Keratinocyte (primary cell): ENCODE results near the gene FSTL3.

ENCODE experiments used
- CTCF ChIP-seq, 3 experiments: IDR thresholded peaks in 1 of 3; conservative IDR thresholded peaks in 1 of 3; optimal IDR thresholded peaks in 1 of 3; 2 replicates in 2 of 3; 3 replicates in 1 of 3; pipeline versions ENCODE3 to v1.5.1; 2011; ENCODE audit warnings: low read length in 3 of 3, mild to moderate bottlenecking in 3 of 3, moderate library complexity in 2 of 3, control low read depth in 1 of 3, inconsistent platforms in 1 of 3; ENCODE audit not compliant: insufficient read depth in 2 of 3; ENCODE audit errors: extremely low read depth in 1 of 3
- EZH2 ChIP-seq: IDR thresholded peaks from one replicate; pipeline ENCODE4 v1.6.1; 2012; ENCODE audit warnings: inconsistent platforms, mild to moderate bottlenecking, low read length, moderate library complexity

GRCh38 chr19:703651-704446 is 27.7 kb downstream of the FSTL3 start:
- TF ChIP-seq CTCF (optimal IDR thresholded peaks at IDR 0.05 in 1 of 3, IDR thresholded peaks at IDR 0.05 in 1 of 3, conservative IDR thresholded peaks at IDR 0.05 in 1 of 3; ENCODE audit: extremely low read depth in 1 of 3, insufficient read depth in 2 of 3, low read length in 3 of 3), result no peak
- TF ChIP-seq EZH2, result no peak
